Spleen (tissue), 11 donors: ENCODE measurements around the gene NEDD4. TPM values are rescaled to one million over a fixed set of nuclear protein-coding genes. Genes with fewer than 3 reads are reported as not detected.

Experiments
- DNase-seq: peaks from one replicate; pipeline ENCODE4 v3.0.0-alpha.2; 2020
- H3K27ac ChIP-seq, 8 donors: fragments of 200-600 bp; sonication (generic) in 7 of 8; 1 replicate in 4 of 8; 2 replicates in 4 of 8; pipeline versions ENCODE4 v1.5.0 to v1.8.0; 2016 to 2021; ENCODE audit warnings: inconsistent platforms in 4 of 8, mild to moderate bottlenecking in 4 of 8, moderate library complexity in 1 of 8
- H3K27me3 ChIP-seq, 7 donors: fragments of 200-600 bp; sonication (generic) in 6 of 7; replicated peaks in 1 of 7; 1 replicate in 4 of 7; 2 replicates in 3 of 7; pipeline versions ENCODE4 v1.5.0 to v1.8.0; 2016 to 2021; ENCODE audit warnings: inconsistent platforms in 3 of 7, mild to moderate bottlenecking in 1 of 7
- H3K36me3 ChIP-seq, 6 donors: fragments of 200-600 bp; sonication (generic) in 5 of 6; 1 replicate in 4 of 6; 2 replicates in 2 of 6; pipeline versions ENCODE4 v1.5.0 to v1.8.0; 2016 to 2021; ENCODE audit warnings: inconsistent platforms in 2 of 6
- H3K4me1 ChIP-seq, 6 donors: fragments of 200-600 bp; sonication (generic) in 5 of 6; 1 replicate in 3 of 6; 2 replicates in 3 of 6; pipeline versions ENCODE4 v1.5.0 to v1.8.0; 2016 to 2021; ENCODE audit warnings: inconsistent platforms in 3 of 6
- H3K4me3 ChIP-seq, 8 donors: fragments of 200-600 bp; sonication (generic) in 7 of 8; 1 replicate in 4 of 8; 2 replicates in 4 of 8; pipeline versions ENCODE4 v1.5.0 to v1.8.0; 2016 to 2021; ENCODE audit warnings: inconsistent platforms in 4 of 8, mild to moderate bottlenecking in 4 of 8, moderate library complexity in 2 of 8
- H3K9me3 ChIP-seq, 8 donors: fragments of 200-600 bp; sonication (generic) in 7 of 8; 1 replicate in 4 of 8; 2 replicates in 4 of 8; pipeline versions ENCODE4 v1.5.0 to v1.8.0; 2016 to 2021; ENCODE audit warnings: inconsistent platforms in 4 of 8
- POLR2A ChIP-seq, 3 donors: fragments of 450-650 bp; IDR thresholded peaks; one replicate each; pipeline ENCODE4 v1.5.1; 2017; ENCODE audit warnings: antibody characterized with exemption in 3 of 3, mild to moderate bottlenecking in 1 of 3
- POLR2AphosphoS5 ChIP-seq, 3 donors: sonication (generic); formaldehyde crosslinking; IDR thresholded peaks; one replicate each; pipeline ENCODE4 v1.5.1; 2017; ENCODE audit warnings: antibody characterized with exemption in 3 of 3
- WGBS, 5 donors: extraction: QIAGEN DNeasy Blood & Tissue Kit in 3 of 5; methylation state at CpG; one replicate each; pipeline versions ENCODE4 v1.1.5 to v1.1.7; 2013 to 2018; 5-methylcytosine and 5-hydroxymethylcytosine counted together
- intact Hi-C: fragments of 100-400 bp; cut with DNase I; formaldehyde crosslinking; loops from one replicate; pipeline ENCODE4 v1.15.0; 2023; ENCODE audit warnings: low total_unique reads
- polyA plus RNA-seq, 3 donors: library from polyadenylated mRNA; stranded (reverse); fragments of 200-250 nt; gene quantifications; one replicate each; pipeline ENCODE4 v1.2.1, GENCODE V29; 2013
- total RNA-seq, 7 donors: library from RNA; depleted of rRNA in 3 of 7; stranded (reverse); fragments of >200 nt in 3 of 7; fragmentation: NEBNext Ultra II Directional in 4 of 7; extraction: Animal tissue kit (Norgen Biotek cat#: 25700) in 4 of 7; gene quantifications; one replicate each; pipeline versions ENCODE4 v1.1.0 to v1.2.1, GENCODE V29; 2016 to 2021
- TF ChIP-seq, protein P1 (sequence below), 11 experiments: fragments of 200-600 bp in 7 of 11; fragments of 450-650 bp in 4 of 11; sonication (generic) in 4 of 11; IDR thresholded peaks in 8 of 11; conservative IDR thresholded peaks in 3 of 11; 1 replicate in 7 of 11; 2 replicates in 4 of 11; pipeline versions ENCODE4 v1.4.0 to v1.8.0; 2016 to 2021; ENCODE audit warnings: antibody characterized with exemption in 11 of 11, inconsistent platforms in 4 of 11, mild to moderate bottlenecking in 1 of 11
- donor health status: healthy with polysubstance abuse.
- donor health status: DM: no; HTN: no; CAD: no; lungs with moderate emphysema.
- donor health status: DM: no; HTN: no; CAD: no.
- donor health status: Bipolar disorder and iron deficiency.
- donor health status: healthy.
- donor health status: DM: no; HTN: no; CAD: no.
- donor health status: DM: yes; HTN: yes; CAD: no.

Gene NEDD4
- total and polyA plus RNA-seq, 10 donors = 1.5 to 22.0 (median 16.7) TPM

- H3K4me3 ChIP-seq = no peak overlapping the region
- H3K36me3 ChIP-seq = no peaks in the 10 kb centered on the region
- no peak overlapping the region for H3K27ac ChIP-seq
- DNase-seq = no peak
- H3K4me1 ChIP-seq = no peaks in the 10 kb centered on the region
- peaks cover 0 to 13% (median 11%) of the 10 kb centered on the region in 8 donors for H3K9me3 ChIP-seq
- H3K27me3 ChIP-seq = no peaks in the 10 kb centered on the region
- TF ChIP-seq POLR2AphosphoS5 (IDR thresholded peaks at IDR 0.05) (no peak), POLR2A (IDR thresholded peaks at IDR 0.05) (no peak)
- TF ChIP-seq, protein P1, sequence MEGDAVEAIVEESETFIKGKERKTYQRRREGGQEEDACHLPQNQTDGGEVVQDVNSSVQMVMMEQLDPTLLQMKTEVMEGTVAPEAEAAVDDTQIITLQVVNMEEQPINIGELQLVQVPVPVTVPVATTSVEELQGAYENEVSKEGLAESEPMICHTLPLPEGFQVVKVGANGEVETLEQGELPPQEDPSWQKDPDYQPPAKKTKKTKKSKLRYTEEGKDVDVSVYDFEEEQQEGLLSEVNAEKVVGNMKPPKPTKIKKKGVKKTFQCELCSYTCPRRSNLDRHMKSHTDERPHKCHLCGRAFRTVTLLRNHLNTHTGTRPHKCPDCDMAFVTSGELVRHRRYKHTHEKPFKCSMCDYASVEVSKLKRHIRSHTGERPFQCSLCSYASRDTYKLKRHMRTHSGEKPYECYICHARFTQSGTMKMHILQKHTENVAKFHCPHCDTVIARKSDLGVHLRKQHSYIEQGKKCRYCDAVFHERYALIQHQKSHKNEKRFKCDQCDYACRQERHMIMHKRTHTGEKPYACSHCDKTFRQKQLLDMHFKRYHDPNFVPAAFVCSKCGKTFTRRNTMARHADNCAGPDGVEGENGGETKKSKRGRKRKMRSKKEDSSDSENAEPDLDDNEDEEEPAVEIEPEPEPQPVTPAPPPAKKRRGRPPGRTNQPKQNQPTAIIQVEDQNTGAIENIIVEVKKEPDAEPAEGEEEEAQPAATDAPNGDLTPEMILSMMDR (IDR thresholded peaks at IDR 0.05 in 8 of 11, conservative IDR thresholded peaks at IDR 0.05 in 3 of 11) = no peak
- 87 to 94% (median 90%) methylated on average over 11 of the region's 11 CpGs for WGBS, 5 donors
- intact Hi-C loops = no loop called here
Observed at GRCh38 chr15:56019060-56019793, 25.8 kb upstream of the NEDD4 start.

GRCh38 chr15:56017920-56018319 is 24.5 kb upstream of the NEDD4 start:
- peaks cover 0 to 21% (median 18%) of the 10 kb centered on the region in 8 donors for H3K9me3 ChIP-seq
- 35 to 69% (median 56%) methylated on average over 1 of the region's 1 CpG for WGBS, 5 donors
- H3K27ac ChIP-seq = no peak overlapping the region
- intact Hi-C loops = no loop called here
- no peaks in the 10 kb centered on the region for H3K4me1 ChIP-seq
- no peak for DNase-seq
- H3K4me3 ChIP-seq = no peak overlapping the region
- TF ChIP-seq POLR2AphosphoS5 (IDR thresholded peaks at IDR 0.05) (no peak), POLR2A (IDR thresholded peaks at IDR 0.05) (no peak)
- TF ChIP-seq, protein P1 (IDR thresholded peaks at IDR 0.05 in 8 of 11, conservative IDR thresholded peaks at IDR 0.05 in 3 of 11) = no peak
- no peaks in the 10 kb centered on the region for H3K27me3 ChIP-seq
- H3K36me3 ChIP-seq = no peaks in the 10 kb centered on the region

DNA sequence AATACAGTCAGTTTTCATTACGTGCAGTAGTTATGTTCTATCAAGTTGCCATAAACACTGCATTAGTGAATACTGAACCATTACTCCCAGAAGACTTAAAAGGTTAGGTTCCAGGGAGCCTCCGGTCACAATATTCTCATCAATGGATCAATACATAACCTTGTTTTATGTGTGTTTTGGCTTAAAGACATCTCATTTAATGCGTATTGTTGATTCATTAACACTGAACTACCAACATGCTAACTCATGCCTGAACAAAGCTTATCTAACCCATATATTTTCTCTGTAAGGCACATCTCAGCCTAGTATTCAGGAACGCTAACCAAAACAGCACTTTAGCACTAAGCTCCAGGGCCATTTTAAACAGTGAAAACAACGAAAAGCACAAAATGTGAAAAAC is 24.1 kb upstream of the NEDD4 start:
- no peaks in the 10 kb centered on the region for H3K27me3 ChIP-seq

DNA sequence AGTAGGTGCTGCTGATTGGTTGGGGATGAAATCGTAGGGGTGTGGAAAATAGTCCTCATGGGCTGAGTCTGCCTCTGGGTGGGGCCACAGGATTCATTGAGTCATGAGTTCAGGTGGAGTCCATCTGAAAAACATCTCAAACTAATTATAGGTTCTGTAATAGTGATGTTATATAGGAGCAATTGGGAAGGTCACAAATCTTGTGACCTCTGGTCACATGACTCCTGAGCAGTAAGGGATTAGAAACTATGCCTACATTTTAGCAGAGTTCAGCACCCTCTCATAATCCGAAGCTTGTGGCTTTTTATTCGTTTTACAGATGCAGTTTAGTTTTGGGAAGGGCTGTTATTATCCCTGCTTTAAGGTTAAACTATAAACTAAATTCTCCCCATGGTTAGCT is 22.9 kb upstream of the NEDD4 start:
- H3K36me3 ChIP-seq = no peaks in the 10 kb centered on the region
- no peak overlapping the region for H3K27ac ChIP-seq
- WGBS, 5 donors = 80 to 92% (median 86%) methylated on average over 3 of the region's 3 CpGs
- H3K27me3 ChIP-seq = no peaks in the 10 kb centered on the region
- H3K9me3 ChIP-seq = peaks cover 0 to 21% (median 18%) of the 10 kb centered on the region in 8 donors
- H3K4me1 ChIP-seq = no peaks in the 10 kb centered on the region
- H3K4me3 ChIP-seq = no peak overlapping the region
- no peak for DNase-seq
- intact Hi-C loops = no loop called here
- TF ChIP-seq, protein P1 (IDR thresholded peaks at IDR 0.05 in 8 of 11, conservative IDR thresholded peaks at IDR 0.05 in 3 of 11) = no peak
- no peak for TF ChIP-seq POLR2AphosphoS5 (IDR thresholded peaks at IDR 0.05)
- no peak for TF ChIP-seq POLR2A (IDR thresholded peaks at IDR 0.05)

More for the DNA sequence above, 24.1 kb upstream of the NEDD4 start:
- no peak overlapping the region for H3K4me3 ChIP-seq
- H3K9me3 ChIP-seq = peaks cover 0 to 21% (median 18%) of the 10 kb centered on the region in 8 donors
- TF ChIP-seq POLR2A (IDR thresholded peaks at IDR 0.05) (no peak), POLR2AphosphoS5 (IDR thresholded peaks at IDR 0.05) (no peak)
- TF ChIP-seq, protein P1 (IDR thresholded peaks at IDR 0.05 in 8 of 11, conservative IDR thresholded peaks at IDR 0.05 in 3 of 11) = no peak
- intact Hi-C loops = no loop called here
- no peaks in the 10 kb centered on the region for H3K36me3 ChIP-seq
- no peak overlapping the region for H3K27ac ChIP-seq
- H3K4me1 ChIP-seq = no peaks in the 10 kb centered on the region
- no peak for DNase-seq
- 88 to 93% (median 90%) methylated on average over 5 of the region's 5 CpGs for WGBS, 5 donors
